Measurements from ENCODE around the gene ARHGAP1.

Gene ARHGAP1

DNA sequence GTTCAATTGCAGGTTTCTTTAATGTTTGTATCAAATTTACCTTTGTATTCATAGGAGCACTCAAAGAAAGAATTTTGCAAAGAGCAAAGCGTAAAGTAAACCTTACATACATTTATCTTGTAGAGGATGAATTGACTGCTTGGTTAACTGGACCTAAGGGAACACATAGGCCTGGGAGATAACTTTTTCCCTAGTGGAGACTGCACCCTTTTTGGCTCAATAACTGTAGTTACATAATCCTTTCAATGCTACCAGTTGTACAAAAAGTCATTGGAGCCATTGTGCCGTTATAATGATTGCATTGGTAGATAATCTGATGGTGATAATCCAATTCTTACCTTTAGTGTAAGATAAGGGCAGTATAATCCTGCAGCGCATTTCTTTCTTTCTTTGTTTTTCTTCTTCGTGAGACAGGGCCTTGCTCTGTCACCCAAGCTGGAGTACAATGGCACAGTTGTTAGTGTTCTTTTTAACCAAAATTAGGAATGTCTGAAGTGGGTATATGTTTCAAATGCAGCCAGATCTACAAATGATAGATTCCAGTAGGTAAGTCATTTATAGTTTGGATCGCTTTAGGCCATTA is 64.8 kb downstream of the ARHGAP1 start:
- no peak for DNase-seq

DNA sequence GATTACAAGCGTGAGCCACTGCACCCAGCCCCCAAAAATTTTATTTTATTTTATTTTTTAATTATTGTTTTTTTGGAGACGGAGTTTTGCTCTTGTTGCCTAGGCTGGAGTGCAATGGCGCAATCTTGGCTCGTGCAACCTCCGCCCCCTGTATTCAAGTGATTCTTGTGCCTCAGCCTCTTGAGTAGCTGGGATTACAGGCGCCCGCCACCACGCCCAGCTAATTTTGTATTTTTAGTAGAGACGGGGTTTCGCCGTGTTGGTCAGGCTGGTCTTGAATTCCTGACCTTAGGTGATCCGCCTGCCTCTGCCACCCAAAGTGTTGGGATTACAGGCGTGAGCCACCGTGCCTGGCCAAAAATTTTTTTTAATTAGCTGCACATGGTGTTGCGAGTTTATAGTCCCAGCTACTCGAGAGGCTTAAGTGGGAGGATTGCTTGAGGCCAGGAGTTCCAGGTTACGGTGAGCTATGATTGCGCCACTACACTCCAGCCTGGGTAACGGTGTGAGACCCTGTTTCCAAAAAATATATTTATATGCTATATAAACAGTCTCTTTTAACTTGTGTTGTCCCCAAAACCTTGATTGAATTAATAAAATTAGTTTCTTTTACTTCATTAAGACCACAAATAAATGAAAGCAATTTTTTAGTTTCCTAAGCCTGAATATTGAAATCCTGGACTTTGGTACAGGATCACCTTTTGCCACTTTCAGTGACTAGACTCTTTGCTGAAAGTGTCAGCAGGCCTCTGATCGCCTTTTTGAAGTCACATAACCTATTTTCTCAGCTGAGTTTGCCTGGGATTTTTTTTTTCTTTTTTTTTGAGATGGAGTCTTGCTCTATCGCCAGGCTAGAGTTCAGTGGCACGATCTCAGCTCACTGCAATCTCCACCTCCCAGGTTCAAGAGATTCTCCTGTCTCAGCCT is 66.9 kb downstream of the ARHGAP1 start:
- DNase-seq: no peak

DNA sequence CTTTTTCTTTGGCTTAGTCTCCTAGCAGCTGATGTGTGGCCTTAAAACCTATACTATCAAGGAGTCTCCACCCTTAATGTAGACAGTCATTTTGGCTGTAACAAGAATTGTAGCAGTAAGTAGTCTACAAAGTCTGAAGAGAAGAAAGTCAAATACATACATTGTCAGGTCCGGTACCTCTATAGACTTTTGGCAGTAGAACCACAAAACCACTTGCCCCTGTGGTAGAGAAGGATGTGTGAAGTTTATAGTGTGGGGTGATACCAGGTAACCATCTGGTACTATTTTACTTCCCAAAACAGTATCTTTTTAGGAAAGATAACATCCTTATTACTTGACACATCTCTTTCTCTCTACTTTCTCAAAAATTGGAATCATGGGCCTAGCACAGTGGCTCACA is 67.9 kb downstream of the ARHGAP1 start:
- no peak for DNase-seq

- no peak for DNase-seq
Observed at GRCh38 chr11:46631676-46632075, 68.7 kb downstream of the ARHGAP1 start.

GRCh38 chr11:46630237-46630636 is 70.2 kb downstream of the ARHGAP1 start:
- no peak for DNase-seq

GRCh38 chr11:46628961-46629360 is 71.5 kb downstream of the ARHGAP1 start:
- DNase-seq: no peak
